HFFc6 (cell line): ENCODE data around the gene EGFR. TPM values are rescaled to one million over a fixed set of nuclear protein-coding genes. Genes with fewer than 3 reads are reported as not detected.
A peak's percentile ranks its signal among the peaks of the same experiment; 100 is the strongest.

Experiments used
- DNase-seq: peaks from one replicate; pipeline ENCODE4 v3.0.0-alpha.2; 2018
- H3K27ac Mint-ChIP-seq: 2 replicates; pipeline ENCODE4 v1.8.0; 2020; ENCODE audit warnings: mild to moderate bottlenecking, mixed read lengths
- H3K27me3 Mint-ChIP-seq: 2 replicates; pipeline ENCODE4 v1.8.0; 2021; ENCODE audit warnings: mild to moderate bottlenecking, moderate library complexity, mixed read lengths; ENCODE audit not compliant: insufficient read depth
- H3K36me3 Mint-ChIP-seq: 2 replicates; pipeline ENCODE4 v1.8.0; 2021; ENCODE audit warnings: low read depth, mixed read lengths
- H3K4me1 Mint-ChIP-seq: 2 replicates; pipeline ENCODE4 v1.8.0; 2020; ENCODE audit warnings: low read depth, mixed read lengths
- H3K4me3 Mint-ChIP-seq: 2 replicates; pipeline ENCODE4 v1.8.0; 2020; ENCODE audit warnings: mild to moderate bottlenecking, moderate library complexity, mixed read lengths
- H3K9me3 Mint-ChIP-seq: 2 replicates; pipeline ENCODE4 v1.8.0; 2020; ENCODE audit warnings: mild to moderate bottlenecking, mixed read lengths
- CTCF ChIP-seq: fragments of 200-600 bp; sonication (generic); IDR thresholded peaks from 2 replicates; pipeline ENCODE4 v1.5.0; 2021; ENCODE audit warnings: antibody characterized with exemption, mild to moderate bottlenecking
- total RNA-seq, 6 experiments: library from RNA; stranded (reverse); fragmentation: NEBNext Ultra II Directional; extraction: Animal tissue kit (Norgen Biotek cat#: 25700); gene quantifications; 2 replicates in 1 of 6; 3 replicates in 5 of 6; pipeline ENCODE4 v1.2.3, GENCODE V29; 2021

The EGFR gene
- total RNA-seq, 6 experiments from 2014 or later = 69.9 to 87.2 (median 77.0) TPM

GRCh38 chr7:55193245-55193644 lies 174.4 kb downstream of the EGFR start:
- DNase-seq = no peak
- Mint-ChIP-seq H3K4me1 (peaks cover 85% of the 10 kb centered on the region), H3K27ac (peak overlapping the region; percentile 82), H3K4me3 (peak overlapping the region; percentile 60), H3K27me3 (peaks cover 4% of the 10 kb centered on the region; the same call in 1 of the 2 replicates), H3K9me3 (no peaks in the 10 kb centered on the region), H3K36me3 (peaks cover 45% of the 10 kb centered on the region)
- no peak for TF ChIP-seq CTCF

GRCh38 chr7:55194522-55194921 lies 175.7 kb downstream of the EGFR start:
- TF ChIP-seq CTCF = no peak
- Mint-ChIP-seq H3K4me1 (peaks cover 85% of the 10 kb centered on the region), H3K9me3 (no peaks in the 10 kb centered on the region), H3K27me3 (peaks cover 3% of the 10 kb centered on the region; the same call in 1 of the 2 replicates), H3K27ac (peak overlapping the region; percentile 45; the same call in 1 of the 2 replicates), H3K4me3 (peak overlapping the region; percentile 66; the same call in 1 of the 2 replicates), H3K36me3 (peaks cover 50% of the 10 kb centered on the region)
- no peak for DNase-seq

DNA sequence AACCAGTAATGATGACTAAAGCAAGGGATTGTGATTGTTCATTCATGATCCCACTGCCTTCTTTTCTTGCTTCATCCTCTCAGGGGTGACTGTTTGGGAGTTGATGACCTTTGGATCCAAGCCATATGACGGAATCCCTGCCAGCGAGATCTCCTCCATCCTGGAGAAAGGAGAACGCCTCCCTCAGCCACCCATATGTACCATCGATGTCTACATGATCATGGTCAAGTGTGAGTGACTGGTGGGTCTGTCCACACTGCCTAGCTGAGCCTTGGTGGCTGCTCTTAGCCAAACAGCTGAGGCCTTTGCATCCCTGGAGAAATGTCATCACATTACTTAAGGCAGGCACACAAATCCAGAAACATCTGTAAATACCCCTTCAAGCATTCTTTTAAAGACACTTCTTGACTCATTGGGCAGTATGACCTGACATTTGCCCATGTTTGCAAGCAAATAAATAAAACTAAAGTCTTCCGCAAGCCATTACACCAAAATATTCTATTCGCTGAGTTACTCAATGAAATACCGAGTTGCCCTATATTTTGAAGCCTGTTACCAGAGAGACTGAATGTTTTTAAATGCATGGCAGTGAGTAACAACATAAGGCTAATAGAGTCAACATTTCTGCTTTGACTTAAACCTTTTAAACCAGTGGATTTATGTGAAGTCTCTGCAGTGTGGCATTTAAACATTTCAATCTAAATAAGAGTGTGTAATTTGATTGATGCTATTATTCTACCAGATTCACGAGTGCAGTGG lies 180.0 kb downstream of the EGFR start:
- Mint-ChIP-seq H3K36me3 (peaks cover 54% of the 10 kb centered on the region), H3K27me3 (no peaks in the 10 kb centered on the region; the same call in 1 of the 2 replicates), H3K4me3 (no peak overlapping the region), H3K27ac (no peak overlapping the region; the same call in 1 of the 2 replicates), H3K4me1 (peaks cover 45% of the 10 kb centered on the region), H3K9me3 (no peaks in the 10 kb centered on the region)
- DNase-seq = no peak
- no peak for TF ChIP-seq CTCF

DNA sequence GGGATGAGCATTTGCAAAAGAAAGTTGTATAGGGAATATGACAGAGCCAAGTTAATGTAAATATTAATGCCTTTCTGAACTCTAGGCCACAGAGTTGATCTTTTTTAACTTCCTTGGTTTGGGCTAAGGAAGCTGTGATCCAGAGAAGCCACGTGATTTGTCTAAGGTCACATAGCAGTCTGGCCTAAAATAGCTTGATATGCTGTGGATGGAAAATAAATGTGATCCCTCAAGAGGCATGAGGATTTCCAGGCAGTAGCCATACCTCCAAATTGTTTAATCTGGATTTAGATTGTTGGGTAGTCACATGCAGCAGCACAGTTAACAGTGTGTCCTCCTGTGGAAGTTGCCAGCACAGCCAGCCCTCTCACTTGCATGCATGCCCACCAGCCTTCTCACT lies 180.6 kb downstream of the EGFR start:
- Mint-ChIP-seq H3K4me3 (no peak overlapping the region), H3K9me3 (no peaks in the 10 kb centered on the region), H3K36me3 (peaks cover 52% of the 10 kb centered on the region), H3K27me3 (no peaks in the 10 kb centered on the region; the same call in 1 of the 2 replicates), H3K27ac (no peak overlapping the region; the same call in 1 of the 2 replicates), H3K4me1 (peaks cover 40% of the 10 kb centered on the region)
- TF ChIP-seq CTCF = no peak
- no peak for DNase-seq

DNA sequence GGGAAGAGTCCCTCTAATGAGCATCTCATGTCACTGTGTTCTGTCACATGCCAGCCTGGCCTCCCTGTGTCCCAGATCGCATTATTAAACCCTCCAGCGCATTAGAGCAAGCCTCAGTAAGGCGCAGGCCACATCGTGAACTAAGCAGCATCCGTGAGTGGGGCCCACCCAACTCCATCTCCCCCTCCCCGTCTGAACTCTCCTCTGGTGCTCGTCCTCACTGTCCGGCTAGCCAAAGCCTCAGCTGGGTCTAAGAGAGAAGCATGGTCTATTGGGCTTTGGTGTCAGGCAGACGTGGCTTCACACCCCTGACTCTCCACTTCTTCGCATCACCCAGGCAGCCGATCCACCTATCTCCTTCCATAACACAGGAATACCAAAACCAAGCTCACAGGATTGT lies 181.6 kb downstream of the EGFR start:
- Mint-ChIP-seq H3K4me3 (no peak overlapping the region), H3K9me3 (no peaks in the 10 kb centered on the region), H3K27ac (no peak overlapping the region), H3K36me3 (peaks cover 41% of the 10 kb centered on the region), H3K27me3 (no peaks in the 10 kb centered on the region; the same call in 1 of the 2 replicates), H3K4me1 (peaks cover 30% of the 10 kb centered on the region)
- no peak for DNase-seq
- TF ChIP-seq CTCF = no peak
